Measurements from ENCODE around the gene TPST1. TPM values are rescaled to one million over a fixed set of nuclear protein-coding genes. Genes with fewer than 3 reads are reported as not detected.

TPST1 gene
- total RNA-seq, 1 donor: 59.7 TPM

DNA sequence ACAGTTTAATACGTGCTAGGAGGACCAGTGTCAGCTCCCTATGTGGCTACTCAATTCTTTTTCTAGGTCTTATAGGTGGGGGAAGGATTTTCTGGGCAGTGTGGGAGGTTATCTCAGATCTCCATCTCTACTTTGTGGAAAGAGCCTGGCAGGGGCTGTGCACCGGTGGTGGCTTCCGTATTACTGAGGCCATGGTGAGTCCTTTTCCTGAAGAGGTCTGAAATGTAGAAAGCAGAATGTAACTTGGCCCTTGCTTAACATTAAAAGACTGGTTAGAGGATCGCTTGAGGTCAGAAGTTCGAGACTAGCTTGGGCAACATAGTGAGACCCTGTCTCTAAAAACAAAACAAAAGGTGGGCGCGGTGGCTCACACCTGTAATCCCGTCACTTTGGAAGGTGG, 2.7 kb upstream of the TPST1 start:
- no peak overlapping the region for H3K4me3 ChIP-seq (ENCODE audit: low read depth, low read length)
- DNase-seq (ENCODE audit: low read depth): no peak
- TF ChIP-seq, protein P1, sequence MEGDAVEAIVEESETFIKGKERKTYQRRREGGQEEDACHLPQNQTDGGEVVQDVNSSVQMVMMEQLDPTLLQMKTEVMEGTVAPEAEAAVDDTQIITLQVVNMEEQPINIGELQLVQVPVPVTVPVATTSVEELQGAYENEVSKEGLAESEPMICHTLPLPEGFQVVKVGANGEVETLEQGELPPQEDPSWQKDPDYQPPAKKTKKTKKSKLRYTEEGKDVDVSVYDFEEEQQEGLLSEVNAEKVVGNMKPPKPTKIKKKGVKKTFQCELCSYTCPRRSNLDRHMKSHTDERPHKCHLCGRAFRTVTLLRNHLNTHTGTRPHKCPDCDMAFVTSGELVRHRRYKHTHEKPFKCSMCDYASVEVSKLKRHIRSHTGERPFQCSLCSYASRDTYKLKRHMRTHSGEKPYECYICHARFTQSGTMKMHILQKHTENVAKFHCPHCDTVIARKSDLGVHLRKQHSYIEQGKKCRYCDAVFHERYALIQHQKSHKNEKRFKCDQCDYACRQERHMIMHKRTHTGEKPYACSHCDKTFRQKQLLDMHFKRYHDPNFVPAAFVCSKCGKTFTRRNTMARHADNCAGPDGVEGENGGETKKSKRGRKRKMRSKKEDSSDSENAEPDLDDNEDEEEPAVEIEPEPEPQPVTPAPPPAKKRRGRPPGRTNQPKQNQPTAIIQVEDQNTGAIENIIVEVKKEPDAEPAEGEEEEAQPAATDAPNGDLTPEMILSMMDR (IDR thresholded peaks at IDR 0.05; ENCODE audit: insufficient read depth, low read length): no peak

GRCh38 chr7:66205741-66206090, 582 bp downstream of the TPST1 start:
- H3K4me3 ChIP-seq (ENCODE audit: low read depth, low read length): peak overlapping the region; percentile 98
- no peak for DNase-seq (ENCODE audit: low read depth)
- TF ChIP-seq, protein P1 (IDR thresholded peaks at IDR 0.05; ENCODE audit: insufficient read depth, low read length): no peak

- TF ChIP-seq, protein P1 (IDR thresholded peaks at IDR 0.05; ENCODE audit: insufficient read depth, low read length): no peak
- peak; percentile 52 for DNase-seq (ENCODE audit: low read depth)
- peak overlapping the region; percentile 98 for H3K4me3 ChIP-seq (ENCODE audit: low read depth, low read length)
Measured at GRCh38 chr7:66206119-66206933, 1.2 kb downstream of the TPST1 start.

- peak overlapping the region; percentile 98 for H3K4me3 ChIP-seq (ENCODE audit: low read depth, low read length)
- DNase-seq (ENCODE audit: low read depth): no peak
- TF ChIP-seq, protein P1 (IDR thresholded peaks at IDR 0.05; ENCODE audit: insufficient read depth, low read length): no peak
Measured at GRCh38 chr7:66206934-66207240, 1.8 kb downstream of the TPST1 start.

- TF ChIP-seq, protein P1 (IDR thresholded peaks at IDR 0.05; ENCODE audit: insufficient read depth, low read length): no peak
- peak overlapping the region; percentile 98 for H3K4me3 ChIP-seq (ENCODE audit: low read depth, low read length)
- DNase-seq (ENCODE audit: low read depth): no peak
Measured at GRCh38 chr7:66207540-66207939, 2.4 kb downstream of the TPST1 start.

DNA sequence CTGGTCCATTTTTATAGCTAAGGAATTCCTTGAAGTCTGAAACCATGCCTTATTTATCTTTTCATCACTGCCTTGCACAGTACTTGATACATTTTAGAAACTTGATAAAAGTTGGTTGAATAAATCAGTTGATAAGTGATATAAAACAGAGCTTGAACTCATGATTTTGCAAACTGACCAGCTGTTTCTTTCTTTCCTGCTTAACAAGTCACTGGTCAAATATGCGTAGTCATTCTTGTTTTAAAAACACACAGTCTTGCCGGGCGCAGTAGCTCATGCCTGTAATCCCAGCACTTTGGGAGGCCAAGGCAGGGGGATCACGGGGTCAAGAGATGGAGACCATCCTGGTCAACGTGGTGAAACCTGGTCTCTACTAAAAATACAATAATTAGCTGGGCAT, 6.3 kb downstream of the TPST1 start:
- DNase-seq (ENCODE audit: low read depth): peak; percentile 90
- TF ChIP-seq, protein P1 (IDR thresholded peaks at IDR 0.05; ENCODE audit: insufficient read depth, low read length): no peak
- peak overlapping the region; percentile 33 for H3K4me3 ChIP-seq (ENCODE audit: low read depth, low read length)

- DNase-seq (ENCODE audit: low read depth): peak; percentile 47
- H3K4me3 ChIP-seq (ENCODE audit: low read depth, low read length): no peak overlapping the region
Measured at GRCh38 chr7:66213637-66214036, 8.5 kb downstream of the TPST1 start.

More at GRCh38 chr7:66213637-66214036, 8.5 kb downstream of the TPST1 start:
- TF ChIP-seq, protein P1 (IDR thresholded peaks at IDR 0.05; ENCODE audit: insufficient read depth, low read length): no peak
